Activated B cell treated with CpG ODN at 0.5 μM for 24 hours (primary cell): ENCODE measurements around the gene PRKN. TPM values are rescaled to one million over a fixed set of nuclear protein-coding genes. Genes with fewer than 3 reads are reported as not detected.

Experiments
- ATAC-seq: fragments of 200-7000 bp; cut with Tn5 transposase; one replicate; pipeline ENCODE4 v1.10.0; 2021; ENCODE audit warnings: low read depth, mild to moderate bottlenecking, moderate library complexity
- CTCF ChIA-PET: fragments of 350-600 bp; sonication (Branson Sonifier 250); formaldehyde crosslinking; loops from one replicate; lab custom pipeline; 2021; ENCODE audit warnings: antibody characterized with exemption; lab: Charles Lee
- POLR2A ChIA-PET: fragments of 350-600 bp; sonication (Branson Sonifier 250); formaldehyde crosslinking; loops from one replicate; lab custom pipeline; 2021; ENCODE audit warnings: antibody characterized with exemption; lab: Charles Lee
- DNase-seq: peaks from one replicate; pipeline ENCODE4 v3.0.0; 2022
- H3K27ac Mint-ChIP-seq: one replicate; pipeline ENCODE4 v1.8.0; 2020; ENCODE audit warnings: mixed read lengths
- H3K27me3 Mint-ChIP-seq: one replicate; pipeline ENCODE4 v1.8.0; 2021; ENCODE audit warnings: mixed read lengths
- H3K36me3 Mint-ChIP-seq: one replicate; pipeline ENCODE4 v1.8.0; 2021; ENCODE audit warnings: low read depth, mixed read lengths
- H3K4me1 Mint-ChIP-seq: one replicate; pipeline ENCODE4 v1.8.0; 2021; ENCODE audit warnings: mixed read lengths
- H3K4me3 Mint-ChIP-seq: one replicate; pipeline ENCODE4 v1.8.0; 2020; ENCODE audit warnings: mild to moderate bottlenecking, mixed read lengths
- H3K9me3 Mint-ChIP-seq: one replicate; pipeline ENCODE4 v1.8.0; 2020; ENCODE audit warnings: mixed read lengths
- intact Hi-C: fragments of 100-400 bp; cut with micrococcal nuclease; formaldehyde crosslinking; loops from one replicate; pipeline ENCODE4 v1.15.1; 2024
- total RNA-seq: library from RNA; stranded (reverse); gene quantifications from 2 replicates; pipeline ENCODE4 v1.2.3, GENCODE V29; 2022
- TF ChIP-seq, protein P1 (sequence below): fragments of 200-600 bp; IDR thresholded peaks from one replicate; pipeline ENCODE4 v1.8.0; 2022; ENCODE audit warnings: antibody characterized with exemption, mild to moderate bottlenecking

Gene PRKN
- total RNA-seq, 1 donor from 2014 or later: 2.3 TPM

DNA sequence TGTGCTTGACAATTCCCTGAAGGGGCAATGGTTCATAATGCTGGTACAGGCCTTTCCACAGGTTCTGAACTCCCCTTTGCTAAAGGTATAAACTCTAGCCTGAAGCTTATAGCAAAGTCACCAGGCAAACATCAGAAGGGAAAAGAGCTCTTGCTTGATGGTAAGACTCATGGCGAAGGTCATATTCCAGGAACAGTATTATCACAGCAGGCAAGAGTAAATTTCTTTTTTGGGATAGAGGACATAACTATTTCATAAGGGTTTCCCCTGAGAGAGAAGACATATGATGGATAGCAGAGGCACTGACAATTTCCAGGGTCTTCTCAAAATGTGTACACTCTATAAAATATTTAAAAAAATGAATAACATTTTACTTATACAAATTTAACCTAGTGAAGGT lies 86.8 kb downstream of the PRKN start:
- ATAC-seq (no peak), DNase-seq (no peak)
- TF ChIP-seq, protein P1, sequence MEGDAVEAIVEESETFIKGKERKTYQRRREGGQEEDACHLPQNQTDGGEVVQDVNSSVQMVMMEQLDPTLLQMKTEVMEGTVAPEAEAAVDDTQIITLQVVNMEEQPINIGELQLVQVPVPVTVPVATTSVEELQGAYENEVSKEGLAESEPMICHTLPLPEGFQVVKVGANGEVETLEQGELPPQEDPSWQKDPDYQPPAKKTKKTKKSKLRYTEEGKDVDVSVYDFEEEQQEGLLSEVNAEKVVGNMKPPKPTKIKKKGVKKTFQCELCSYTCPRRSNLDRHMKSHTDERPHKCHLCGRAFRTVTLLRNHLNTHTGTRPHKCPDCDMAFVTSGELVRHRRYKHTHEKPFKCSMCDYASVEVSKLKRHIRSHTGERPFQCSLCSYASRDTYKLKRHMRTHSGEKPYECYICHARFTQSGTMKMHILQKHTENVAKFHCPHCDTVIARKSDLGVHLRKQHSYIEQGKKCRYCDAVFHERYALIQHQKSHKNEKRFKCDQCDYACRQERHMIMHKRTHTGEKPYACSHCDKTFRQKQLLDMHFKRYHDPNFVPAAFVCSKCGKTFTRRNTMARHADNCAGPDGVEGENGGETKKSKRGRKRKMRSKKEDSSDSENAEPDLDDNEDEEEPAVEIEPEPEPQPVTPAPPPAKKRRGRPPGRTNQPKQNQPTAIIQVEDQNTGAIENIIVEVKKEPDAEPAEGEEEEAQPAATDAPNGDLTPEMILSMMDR: no peak
- Mint-ChIP-seq H3K36me3 (no peaks in the 10 kb centered on the region), H3K4me1 (no peaks in the 10 kb centered on the region), H3K9me3 (no peaks in the 10 kb centered on the region), H3K4me3 (no peak overlapping the region), H3K27ac (no peak overlapping the region), H3K27me3 (no peaks in the 10 kb centered on the region)
- ChIA-PET CTCF (no interaction called here), POLR2A (no interaction called here)
- intact Hi-C loops: no loop called here

DNA sequence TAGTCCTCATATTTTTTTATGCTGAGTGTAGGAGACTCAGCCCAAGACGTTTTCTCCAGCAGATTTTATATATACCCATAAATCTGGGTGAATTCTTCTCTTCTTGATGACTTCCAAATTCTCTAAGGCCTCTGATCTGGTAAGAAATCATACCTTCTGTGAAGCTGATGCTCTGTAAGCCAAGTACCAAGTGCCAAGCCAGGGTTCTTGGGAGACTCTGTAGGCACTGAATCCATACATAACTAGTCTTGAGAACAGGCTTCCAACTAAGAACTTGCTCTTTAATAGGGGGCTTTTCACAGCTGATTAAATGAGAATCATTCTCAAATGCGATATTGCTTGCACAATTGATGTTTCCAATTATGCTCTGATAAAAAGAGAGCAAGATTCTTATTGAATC lies 87.6 kb downstream of the PRKN start:
- ChIA-PET POLR2A (no interaction called here), CTCF (no interaction called here)
- no peak for DNase-seq
- no peaks in the 10 kb centered on the region for H3K4me1 Mint-ChIP-seq
- H3K27me3 Mint-ChIP-seq: no peaks in the 10 kb centered on the region
- intact Hi-C loops: no loop called here
- no peak overlapping the region for H3K27ac Mint-ChIP-seq
- H3K4me3 Mint-ChIP-seq: no peak overlapping the region
- H3K9me3 Mint-ChIP-seq: no peaks in the 10 kb centered on the region
- TF ChIP-seq, protein P1: no peak
- no peaks in the 10 kb centered on the region for H3K36me3 Mint-ChIP-seq
- no peak for ATAC-seq

DNA sequence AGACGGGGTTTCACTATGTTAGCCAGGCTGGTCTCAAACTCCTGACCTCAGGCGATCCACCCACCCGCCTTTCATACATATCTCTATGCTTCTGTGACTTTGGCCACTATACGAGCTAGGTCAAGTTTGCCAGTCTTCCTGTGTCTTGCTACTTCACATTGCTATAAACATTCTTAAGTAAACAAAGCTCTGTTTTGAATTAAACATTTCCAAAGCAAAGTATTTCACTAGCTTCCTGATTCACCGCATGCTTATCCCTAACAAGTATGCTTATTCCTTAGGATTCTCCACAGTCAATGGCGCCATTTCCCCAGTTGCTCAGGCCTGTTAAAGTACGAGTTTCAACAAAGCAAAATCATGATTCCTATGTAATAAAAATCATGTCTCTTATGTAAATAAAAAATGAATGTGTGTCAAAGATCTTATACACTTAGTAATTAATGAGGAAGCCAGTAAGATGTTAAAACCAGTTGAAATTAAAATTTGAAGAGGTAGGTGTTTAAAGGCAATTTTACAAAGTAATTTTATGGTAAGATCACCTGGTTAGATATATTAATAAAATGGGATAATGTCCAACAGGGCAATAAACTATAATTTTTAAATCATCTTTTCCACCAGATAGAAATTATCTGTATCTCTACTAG lies 88.5 kb downstream of the PRKN start:
- ChIA-PET POLR2A (no interaction called here), CTCF (no interaction called here)
- TF ChIP-seq, protein P1: no peak
- intact Hi-C loops: no loop called here
- Mint-ChIP-seq H3K4me1 (no peaks in the 10 kb centered on the region), H3K27me3 (no peaks in the 10 kb centered on the region), H3K4me3 (no peak overlapping the region), H3K36me3 (no peaks in the 10 kb centered on the region), H3K27ac (no peak overlapping the region), H3K9me3 (peaks cover 3% of the 10 kb centered on the region)
- no peak for DNase-seq
- no peak for ATAC-seq

DNA sequence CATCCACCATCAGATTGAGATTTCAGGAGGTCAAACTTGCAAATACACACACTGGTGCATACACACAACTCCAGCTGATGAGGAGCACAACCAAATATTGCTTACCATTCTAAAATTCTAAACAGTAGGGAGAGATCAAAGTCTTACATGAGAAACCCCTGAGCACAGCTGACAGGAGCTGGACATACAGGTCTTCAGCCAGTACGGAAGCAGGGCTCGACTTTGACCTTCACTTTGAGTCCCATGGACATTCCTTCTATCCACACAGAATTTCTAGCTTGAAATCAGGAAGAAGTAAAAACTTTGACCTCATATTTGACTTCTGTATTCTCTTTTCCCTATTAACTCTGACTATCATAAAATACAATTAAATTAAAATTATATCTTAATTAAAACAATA lies 90.2 kb downstream of the PRKN start:
- Mint-ChIP-seq H3K27me3 (no peaks in the 10 kb centered on the region), H3K27ac (no peak overlapping the region), H3K4me3 (no peak overlapping the region), H3K9me3 (peaks cover 3% of the 10 kb centered on the region), H3K4me1 (no peaks in the 10 kb centered on the region), H3K36me3 (no peaks in the 10 kb centered on the region)
- TF ChIP-seq, protein P1: no peak
- ChIA-PET CTCF (no interaction called here), POLR2A (no interaction called here)
- intact Hi-C loops: no loop called here
- ATAC-seq: no peak
- no peak for DNase-seq

DNA sequence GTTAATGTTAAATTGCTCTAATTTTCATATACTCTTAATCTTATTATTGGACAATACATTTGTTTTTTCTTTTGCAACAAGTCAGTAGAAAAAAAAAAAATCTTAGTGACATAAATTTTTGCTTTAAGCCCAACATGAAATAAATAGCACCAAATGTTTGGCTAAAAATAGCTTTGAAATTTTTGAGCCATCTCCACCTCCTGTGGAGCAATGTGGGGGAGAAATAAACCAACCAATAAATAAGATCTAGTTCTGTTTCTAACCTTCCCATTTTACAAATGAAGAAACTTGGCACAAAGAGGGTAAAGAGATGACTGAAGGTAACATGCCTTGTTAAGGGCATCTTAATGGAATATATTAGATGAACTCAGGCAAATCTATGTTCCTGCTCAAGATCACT lies 91.4 kb downstream of the PRKN start:
- H3K4me1 Mint-ChIP-seq: no peaks in the 10 kb centered on the region
- ChIA-PET CTCF (no interaction called here), POLR2A (no interaction called here)
- DNase-seq: no peak
- no peak overlapping the region for H3K27ac Mint-ChIP-seq
- peaks cover 6% of the 10 kb centered on the region for H3K9me3 Mint-ChIP-seq
- intact Hi-C loops: no loop called here
- no peak for ATAC-seq
- H3K27me3 Mint-ChIP-seq: no peaks in the 10 kb centered on the region
- no peak overlapping the region for H3K4me3 Mint-ChIP-seq
- H3K36me3 Mint-ChIP-seq: no peaks in the 10 kb centered on the region
- TF ChIP-seq, protein P1: no peak
